Adipose tissue (tissue), 3 donors: ENCODE measurements around the gene CLMP. TPM values are rescaled to one million over a fixed set of nuclear protein-coding genes. Genes with fewer than 3 reads are reported as not detected.

ENCODE experiments used
- polyA plus RNA-seq, 3 donors: library from polyadenylated mRNA; stranded (reverse); fragments of 200-250 nt; gene quantifications; one replicate each; pipeline ENCODE4 v1.2.3, GENCODE V29; 2013
- donor health status: healthy with polysubstance abuse.
- donor health status: Bipolar disorder and iron deficiency.
- donor health status: healthy.

Gene CLMP
- polyA plus RNA-seq, 3 donors, result 8.4 to 58.0 (median 39.9) TPM

Other genes with a start within 250 kb of the CLMP start
- gene BSX, start 213.4 kb downstream of the CLMP start, polyA plus RNA-seq, result not detected
- 1,000 to 10,000 TPM in 1 of 3 donors, 100 to 1,000 TPM in 2; 404 to 1,418 (median 864) TPM for gene HSPA8, start 133.1 kb downstream of the CLMP start, polyA plus RNA-seq
- gene GRAMD1B, start 235.0 kb upstream of the CLMP start, polyA plus RNA-seq, result 1 to 10 TPM in 1 of 3 donors, under 1 TPM in 2; 0.34 to 1.1 (median 0.69) TPM